Colonic mucosa (tissue), 4 donors: Measurements from ENCODE around the gene NAA10. TPM values are rescaled to one million over a fixed set of nuclear protein-coding genes. Genes with fewer than 3 reads are reported as not detected.

ENCODE experiments used
- DNase-seq: peaks from one replicate; pipeline ENCODE4 v3.0.0-alpha.2; 2020
- H3K27ac ChIP-seq: fragments of 200-600 bp; one replicate; pipeline ENCODE4 v1.8.0; 2021
- H3K27me3 ChIP-seq: fragments of 200-600 bp; one replicate; pipeline ENCODE4 v1.8.0; 2021
- H3K36me3 ChIP-seq: fragments of 200-600 bp; one replicate; pipeline ENCODE4 v1.8.0; 2021
- H3K4me1 ChIP-seq: fragments of 200-600 bp; one replicate; pipeline ENCODE4 v1.8.0; 2021; ENCODE audit warnings: mild to moderate bottlenecking
- H3K4me3 ChIP-seq: fragments of 200-600 bp; one replicate; pipeline ENCODE4 v1.8.0; 2021
- H3K9ac ChIP-seq, 2 donors: one replicate each; pipeline ENCODE4 v1.7.0; 2013; ENCODE audit warnings: control low read depth in 2 of 2, low read depth in 2 of 2, low read length in 2 of 2
- H3K9me3 ChIP-seq: fragments of 200-600 bp; one replicate; pipeline ENCODE4 v1.8.0; 2021
- CTCF ChIP-seq: fragments of 200-600 bp; IDR thresholded peaks from one replicate; pipeline ENCODE4 v1.8.0; 2022; ENCODE audit warnings: antibody characterized with exemption, mild to moderate bottlenecking
- intact Hi-C: fragments of 100-400 bp; cut with DNase I; formaldehyde crosslinking; loops from one replicate; pipeline ENCODE4 v1.14.1; 2022
- total RNA-seq, 2 donors: library from RNA; stranded (reverse); fragmentation: NEBNext Ultra II Directional in 1 of 2; extraction: Animal tissue kit (Norgen Biotek cat#: 25700) in 1 of 2; gene quantifications; one replicate each; pipeline ENCODE4 v1.2.1, GENCODE V29; 2021
- donor health status: healthy.
- donor health status: DM: no; HTN: no; CAD: no.
- donor health status: DM: no; HTN: no; CAD: no.

NAA10 gene
- total RNA-seq, 2 donors from 2014 or later = 55.9 to 115 TPM

GRCh38 chrX:153965406-153965805 is 30.6 kb upstream of the NAA10 start:
- H3K9me3 ChIP-seq = no peaks in the 10 kb centered on the region
- H3K9ac ChIP-seq = no peak overlapping the region
- H3K27ac ChIP-seq = no peak overlapping the region
- no peak for TF ChIP-seq CTCF
- H3K27me3 ChIP-seq = no peaks in the 10 kb centered on the region
- peaks cover 4% of the 10 kb centered on the region for H3K4me1 ChIP-seq
- no peak for DNase-seq
- intact Hi-C loops = no loop called here
- no peaks in the 10 kb centered on the region for H3K36me3 ChIP-seq
- no peak overlapping the region for H3K4me3 ChIP-seq

DNA sequence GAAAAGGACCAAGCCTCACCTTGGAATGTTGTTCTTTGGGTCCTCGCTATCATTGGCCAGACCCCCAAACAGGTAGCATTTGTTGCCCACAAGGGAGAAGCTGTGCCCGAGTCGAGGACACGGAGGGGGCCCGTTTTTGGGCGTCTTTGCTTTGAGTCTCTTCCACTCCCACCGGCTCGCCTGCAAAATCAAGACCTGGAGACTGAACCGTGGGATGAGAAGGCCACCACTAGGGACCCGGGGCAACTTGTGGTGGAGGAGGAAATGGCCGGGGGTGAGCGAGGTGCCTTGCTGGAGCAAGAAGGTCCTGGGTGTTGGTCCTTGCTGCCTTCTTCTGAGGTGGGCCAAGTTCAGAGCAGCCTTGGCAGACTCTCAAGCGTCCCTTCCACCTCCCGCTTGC is 29.3 kb upstream of the NAA10 start:
- Histone ChIP-seq H3K36me3 (peaks cover 8% of the 10 kb centered on the region), H3K27ac (no peak overlapping the region), H3K4me3 (no peak overlapping the region), H3K4me1 (peaks cover 4% of the 10 kb centered on the region), H3K27me3 (no peaks in the 10 kb centered on the region), H3K9ac (no peak overlapping the region), H3K9me3 (no peaks in the 10 kb centered on the region)
- DNase-seq = no peak
- no peak for TF ChIP-seq CTCF
- intact Hi-C loops = no loop called here

GRCh38 chrX:153963546-153963945 is 28.7 kb upstream of the NAA10 start:
- Histone ChIP-seq H3K27me3 (no peaks in the 10 kb centered on the region), H3K4me1 (peaks cover 4% of the 10 kb centered on the region), H3K4me3 (no peak overlapping the region), H3K36me3 (peaks cover 11% of the 10 kb centered on the region), H3K9me3 (no peaks in the 10 kb centered on the region), H3K27ac (no peak overlapping the region), H3K9ac (no peak overlapping the region)
- no peak for DNase-seq
- intact Hi-C loops = no loop called here
- no peak for TF ChIP-seq CTCF

DNA sequence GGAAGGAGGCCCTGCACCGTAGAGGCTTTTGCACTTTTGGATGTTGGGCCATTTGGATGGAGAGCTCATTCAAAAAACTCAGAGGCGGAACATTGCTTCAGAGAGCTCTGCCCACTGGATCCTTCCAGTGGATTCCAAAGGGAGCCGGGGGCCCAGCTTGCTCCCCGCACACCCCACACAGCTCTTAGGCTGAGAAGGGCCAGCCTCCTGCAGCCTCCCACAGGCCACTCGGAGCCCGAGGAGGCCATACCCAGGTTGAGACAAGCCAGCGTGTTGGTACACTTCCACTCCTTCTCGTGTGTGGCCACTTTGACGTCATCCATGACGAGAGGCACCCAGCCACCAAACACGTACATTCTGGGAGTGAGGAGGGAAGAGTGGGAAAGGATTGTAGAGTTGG is 26.5 kb upstream of the NAA10 start:
- no peaks in the 10 kb centered on the region for H3K27me3 ChIP-seq
- intact Hi-C loops = no loop called here
- H3K4me3 ChIP-seq = no peak overlapping the region
- H3K36me3 ChIP-seq = peaks cover 21% of the 10 kb centered on the region
- no peaks in the 10 kb centered on the region for H3K9me3 ChIP-seq
- no peak overlapping the region for H3K27ac ChIP-seq
- H3K9ac ChIP-seq = no peak overlapping the region
- no peaks in the 10 kb centered on the region for H3K4me1 ChIP-seq
- no peak for TF ChIP-seq CTCF
- DNase-seq = no peak

- TF ChIP-seq CTCF = no peak
- no peak overlapping the region for H3K27ac ChIP-seq
- no peaks in the 10 kb centered on the region for H3K4me1 ChIP-seq
- H3K27me3 ChIP-seq = no peaks in the 10 kb centered on the region
- no peak for DNase-seq
- no peak overlapping the region for H3K9ac ChIP-seq
- no peak overlapping the region for H3K4me3 ChIP-seq
- H3K9me3 ChIP-seq = no peaks in the 10 kb centered on the region
- H3K36me3 ChIP-seq = peaks cover 21% of the 10 kb centered on the region
- intact Hi-C loops = no loop called here
Observed at GRCh38 chrX:153960786-153961185, 25.9 kb upstream of the NAA10 start.

DNA sequence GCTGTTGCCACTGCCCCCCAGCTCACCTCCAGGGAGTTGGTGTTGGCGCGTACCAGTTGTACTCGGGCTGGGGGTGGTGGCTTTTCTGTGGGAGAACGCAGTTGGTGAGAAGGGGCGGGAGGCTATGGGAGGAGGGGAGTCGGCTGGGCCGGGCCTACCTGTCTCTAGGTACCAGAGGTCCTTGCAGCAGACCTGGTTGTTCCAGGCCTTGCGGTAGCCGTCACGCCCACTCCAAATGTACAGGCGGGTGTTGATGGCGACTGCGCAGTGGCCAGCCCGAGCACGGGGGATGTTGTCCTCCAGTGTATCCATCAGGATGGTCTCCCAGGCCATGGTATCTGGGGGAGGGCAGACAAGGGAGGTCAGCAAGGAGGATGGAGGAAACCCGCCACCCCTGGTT is 25.2 kb upstream of the NAA10 start:
- Histone ChIP-seq H3K27me3 (no peaks in the 10 kb centered on the region), H3K27ac (no peak overlapping the region), H3K9me3 (no peaks in the 10 kb centered on the region), H3K4me1 (no peaks in the 10 kb centered on the region), H3K4me3 (no peak overlapping the region), H3K36me3 (peaks cover 21% of the 10 kb centered on the region), H3K9ac (no peak overlapping the region)
- no peak for TF ChIP-seq CTCF
- intact Hi-C loops = no loop called here
- no peak for DNase-seq
